GM21390 (cell line): Measurements from ENCODE around the gene FAM193B.

Experiments
- ATAC-seq: cut with Tn5 transposase; IDR thresholded peaks from one replicate; pipeline ENCODE4 v1.9.1; 2021; ENCODE audit not compliant: unreplicated experiment

The FAM193B gene

GRCh38 chr5:177472460-177473442, 81.6 kb downstream of the FAM193B start:
- ATAC-seq = no peak

DNA sequence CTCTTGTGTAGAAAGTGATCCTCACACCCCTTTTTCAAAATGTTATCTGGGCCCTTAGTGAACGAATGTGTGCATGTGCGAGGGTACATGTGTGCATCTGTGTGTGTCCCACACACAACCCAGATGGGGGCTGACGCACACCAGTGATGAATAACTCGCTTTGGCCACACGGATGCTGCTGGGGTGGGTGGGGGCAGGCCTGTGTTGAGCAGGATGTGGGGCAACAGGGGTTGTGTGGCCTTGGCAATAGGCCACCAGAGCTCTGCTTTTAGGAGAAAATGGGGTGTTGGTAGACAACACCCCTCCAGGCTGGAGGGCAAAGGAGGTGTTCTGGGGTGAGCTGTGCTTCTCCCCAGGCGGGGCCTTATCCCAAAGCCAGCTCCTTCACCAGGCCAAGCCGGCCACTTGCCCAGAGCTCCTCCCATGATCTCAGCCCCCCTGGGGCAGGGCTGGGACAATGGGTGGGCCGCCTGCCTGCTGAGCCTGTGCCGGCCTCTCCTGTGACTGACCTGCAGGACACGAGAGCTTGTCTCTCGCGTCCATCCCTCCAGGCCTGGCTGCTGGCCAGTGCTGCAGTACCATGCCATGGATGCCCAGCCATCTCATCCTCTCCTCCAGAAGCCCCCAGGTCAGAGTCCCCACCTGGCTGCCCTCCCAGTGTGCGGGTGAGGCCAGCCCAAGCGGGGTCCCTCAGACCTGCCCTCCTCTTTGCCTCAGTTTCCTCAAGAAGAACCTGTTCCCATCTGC, 82.6 kb downstream of the FAM193B start:
- no peak for ATAC-seq

DNA sequence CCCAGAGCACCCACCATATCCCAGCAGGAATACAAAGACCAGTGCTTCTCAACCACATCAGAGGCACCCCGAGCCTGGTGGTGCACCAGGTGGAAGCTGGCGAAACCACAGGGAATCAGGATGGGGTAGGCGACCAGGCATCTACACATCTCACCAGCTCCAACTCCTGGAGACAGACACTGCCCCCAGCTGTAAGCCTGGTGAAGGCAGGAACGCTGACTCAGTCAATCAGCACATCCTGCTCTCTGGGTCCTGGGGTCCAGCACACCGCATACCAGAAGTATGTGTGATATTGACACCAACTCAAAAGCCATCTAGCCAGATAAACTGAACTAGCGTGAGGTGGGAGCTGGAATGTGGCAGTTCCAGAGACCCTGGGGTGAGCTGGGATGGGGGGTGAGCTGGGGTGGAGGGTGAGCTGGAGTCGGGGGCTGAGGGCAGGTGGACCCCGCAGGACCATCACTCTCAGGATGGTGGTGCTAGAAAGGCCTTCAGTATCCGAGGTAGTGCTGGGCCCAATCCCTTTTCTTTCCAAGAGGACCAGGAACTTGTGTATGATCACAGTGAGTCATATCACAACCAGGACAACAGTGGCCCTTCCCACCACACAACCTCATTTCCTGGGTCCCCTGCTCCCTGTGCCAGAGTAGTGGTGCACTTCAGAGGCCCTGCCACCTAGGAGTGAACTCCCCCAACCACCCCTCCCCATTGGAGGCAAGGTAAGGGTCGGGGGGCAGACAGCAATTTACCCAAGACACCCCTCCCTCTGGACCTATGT, 83.4 kb downstream of the FAM193B start:
- no peak for ATAC-seq
